H9 (cell line): ENCODE data around the gene HSD11B1. TPM values are rescaled to one million over a fixed set of nuclear protein-coding genes. Genes with fewer than 3 reads are reported as not detected.

Experiments used
- DNase-seq: peaks from one replicate; pipeline ENCODE4 v3.0.0-alpha.2; 2017
- H2AFZ ChIP-seq: one replicate; pipeline ENCODE4 v1.6.1; 2013; ENCODE audit warnings: mild to moderate bottlenecking, low read length, control low read depth, moderate library complexity
- H2AK5ac ChIP-seq: 2 replicates; pipeline ENCODE4 v1.6.1; 2013; ENCODE audit warnings: low read length, control low read depth, mixed read lengths; ENCODE audit not compliant: insufficient read length
- H2BK120ac ChIP-seq: one replicate; pipeline ENCODE4 v1.6.1; 2013; ENCODE audit warnings: low read depth, mild to moderate bottlenecking, low read length, control low read depth, inconsistent platforms; ENCODE audit not compliant: poor library complexity, severe bottlenecking
- H2BK12ac ChIP-seq: 2 replicates; pipeline ENCODE4 v1.6.1; 2013; ENCODE audit warnings: low read length, control low read depth, mixed read lengths, low read depth; ENCODE audit not compliant: insufficient read length
- H2BK15ac ChIP-seq: 2 replicates; pipeline ENCODE4 v1.6.1; 2013; ENCODE audit warnings: low read depth, low read length, control low read depth
- H2BK20ac ChIP-seq: one replicate; pipeline ENCODE4 v1.6.1; 2013; ENCODE audit warnings: low read depth, mild to moderate bottlenecking, low read length, control low read depth, inconsistent platforms; ENCODE audit not compliant: poor library complexity, severe bottlenecking
- H2BK5ac ChIP-seq: 2 replicates; pipeline ENCODE4 v1.6.1; 2013; ENCODE audit warnings: low read length, control low read depth, mixed read lengths; ENCODE audit not compliant: insufficient read length
- H3K14ac ChIP-seq: 2 replicates; pipeline ENCODE4 v1.6.1; 2013; ENCODE audit warnings: low read length, control low read depth; ENCODE audit not compliant: insufficient read depth
- H3K18ac ChIP-seq: 2 replicates; pipeline ENCODE4 v1.6.1; 2013; ENCODE audit warnings: low read depth, mild to moderate bottlenecking, mixed read lengths, low read length, control low read depth; ENCODE audit not compliant: insufficient read length
- H3K23ac ChIP-seq: 2 replicates; pipeline ENCODE4 v1.6.1; 2013; ENCODE audit warnings: low read length, control low read depth, mixed read lengths, low read depth; ENCODE audit not compliant: insufficient read length
- H3K23me2 ChIP-seq: 2 replicates; pipeline ENCODE4 v1.6.1; 2013; ENCODE audit warnings: low read depth, mild to moderate bottlenecking, mixed read lengths, low read length, control low read depth; ENCODE audit not compliant: insufficient read length, poor library complexity, severe bottlenecking
- H3K27ac ChIP-seq: 2 replicates; pipeline ENCODE4 v1.5.1; 2013; ENCODE audit warnings: low read length, control low read depth, mixed read lengths, low read depth; ENCODE audit not compliant: insufficient read length
- H3K27me3 ChIP-seq: 2 replicates; pipeline ENCODE4 v1.6.1; 2013; ENCODE audit warnings: low read length, control low read depth, inconsistent platforms; ENCODE audit not compliant: insufficient read depth
- H3K4ac ChIP-seq: 2 replicates; pipeline ENCODE4 v1.6.1; 2013; ENCODE audit warnings: low read depth, mild to moderate bottlenecking, control low read depth, inconsistent platforms, low read length, moderate library complexity
- H3K4me1 ChIP-seq: 2 replicates; pipeline ENCODE4 v1.6.1; 2013; ENCODE audit warnings: low read length, control low read depth, inconsistent platforms; ENCODE audit not compliant: insufficient read depth
- H3K4me2 ChIP-seq: 2 replicates; pipeline ENCODE4 v1.6.1; 2013; ENCODE audit warnings: low read length, control low read depth, mixed read lengths; ENCODE audit not compliant: insufficient read length, insufficient read depth
- H3K56ac ChIP-seq: 2 replicates; pipeline ENCODE4 v1.6.1; 2013; ENCODE audit warnings: low read depth, mild to moderate bottlenecking, mixed read lengths, low read length, control low read depth; ENCODE audit not compliant: insufficient read length
- H3K79me1 ChIP-seq: 2 replicates; pipeline ENCODE4 v1.6.1; 2013; ENCODE audit warnings: low read depth, mild to moderate bottlenecking, moderate library complexity, low read length, control low read depth, inconsistent platforms; ENCODE audit not compliant: insufficient read depth, poor library complexity, severe bottlenecking
- H3K79me2 ChIP-seq: 2 replicates; pipeline ENCODE4 v1.6.1; 2013; ENCODE audit warnings: low read length, control low read depth, inconsistent platforms; ENCODE audit not compliant: insufficient read depth
- H3K9ac ChIP-seq: 2 replicates; pipeline ENCODE4 v1.6.1; 2013; ENCODE audit warnings: low read length, control low read depth, mixed read lengths; ENCODE audit not compliant: insufficient read length; ENCODE audit errors: extremely low read depth
- H3K9me3 ChIP-seq: one replicate; pipeline ENCODE4 v1.6.1; 2013; ENCODE audit warnings: low read depth, low read length, inconsistent platforms; ENCODE audit not compliant: control insufficient read depth
- H3T11ph ChIP-seq: one replicate; pipeline ENCODE4 v1.6.1; 2013; ENCODE audit warnings: mild to moderate bottlenecking, low read length, control low read depth, inconsistent platforms
- H4K20me1 ChIP-seq: one replicate; pipeline ENCODE4 v1.6.1; 2013; ENCODE audit not compliant: control insufficient read depth, insufficient read length, insufficient read depth
- H4K5ac ChIP-seq: 2 replicates; pipeline ENCODE4 v1.6.1; 2013; ENCODE audit warnings: low read depth, mild to moderate bottlenecking, mixed read lengths, low read length, control low read depth; ENCODE audit not compliant: insufficient read length
- H4K8ac ChIP-seq: replicated peaks from 2 replicates; pipeline ENCODE4 v1.6.1; 2013; ENCODE audit warnings: low read length, control low read depth, mixed read lengths, low read depth; ENCODE audit not compliant: insufficient read length
- H4K91ac ChIP-seq: 2 replicates; pipeline ENCODE4 v1.6.1; 2013; ENCODE audit warnings: low read depth, mild to moderate bottlenecking, moderate library complexity, mixed read lengths, low read length, control low read depth; ENCODE audit not compliant: insufficient read length
- H3K27ac Mint-ChIP-seq, 3 experiments: 2 replicates in 2 of 3; 3 replicates in 1 of 3; pipeline ENCODE4 v1.8.0; 2020 to 2021; ENCODE audit warnings: mixed read lengths in 3 of 3, mild to moderate bottlenecking in 1 of 3, moderate library complexity in 1 of 3
- H3K27me3 Mint-ChIP-seq: 2 replicates; pipeline ENCODE4 v1.8.0; 2021; ENCODE audit warnings: low read depth, mild to moderate bottlenecking, moderate library complexity, mixed read lengths
- H3K36me3 Mint-ChIP-seq, 3 experiments: 2 replicates in 2 of 3; 3 replicates in 1 of 3; pipeline ENCODE4 v1.8.0; 2020 to 2021; ENCODE audit warnings: low read depth in 3 of 3, mixed read lengths in 3 of 3; ENCODE audit not compliant: insufficient read depth in 1 of 3
- H3K4me1 Mint-ChIP-seq, 2 experiments: 2 replicates each; pipeline ENCODE4 v1.8.0; 2020; ENCODE audit warnings: mixed read lengths in 2 of 2
- H3K4me3 Mint-ChIP-seq, 2 experiments: 2 replicates in 1 of 2; 3 replicates in 1 of 2; pipeline ENCODE4 v1.8.0; 2020 to 2021; ENCODE audit warnings: mild to moderate bottlenecking in 2 of 2, mixed read lengths in 2 of 2, moderate library complexity in 1 of 2
- H3K9me3 Mint-ChIP-seq, 2 experiments: 2 replicates in 1 of 2; 3 replicates in 1 of 2; pipeline ENCODE4 v1.8.0; 2020; ENCODE audit warnings: mild to moderate bottlenecking in 2 of 2, mixed read lengths in 2 of 2, moderate library complexity in 1 of 2
- CTCF ChIP-seq: fragments of 200-600 bp; sonication (generic); conservative IDR thresholded peaks from 3 replicates; pipeline ENCODE4 v1.8.0; 2021; ENCODE audit warnings: antibody characterized with exemption, mild to moderate bottlenecking
- WGBS: extraction: QIAGEN DNeasy Blood & Tissue Kit; methylation state at CpG from one replicate; pipeline ENCODE4 v1.1.7; 2013; ENCODE audit warnings: missing lambda C conversion rate, low lambda C conversion rate, mixed read lengths; ENCODE audit not compliant: insufficient read length; ENCODE audit errors: extremely low coverage; 5-methylcytosine and 5-hydroxymethylcytosine counted together
- total RNA-seq: library from RNA; stranded (reverse); gene quantifications from 2 replicates; pipeline ENCODE4 v1.2.1, GENCODE V29; 2021

The HSD11B1 gene
- total RNA-seq, 1 experiment from 2014 or later, result not detected

- Histone ChIP-seq H2BK12ac (no peak overlapping the region), H3K79me2 (no peaks in the 10 kb centered on the region), H2BK120ac (no peak overlapping the region), H2BK5ac (no peak overlapping the region), H3K4me1 (peaks cover 5% of the 10 kb centered on the region; the same call in 1 of the 2 replicates), H3K27ac (no peak overlapping the region), H4K8ac (no peak overlapping the region), H3K23ac (no peak overlapping the region), H3K14ac (no peak overlapping the region), H3K9ac (no peak overlapping the region), H2AK5ac (no peak overlapping the region), H3K4me2 (no peak overlapping the region), H3K9me3 (no peaks in the 10 kb centered on the region), H4K91ac (no peak overlapping the region), H3K18ac (no peak overlapping the region), H2BK20ac (no peak overlapping the region), H3K27me3 (peaks cover 34% of the 10 kb centered on the region), H3K23me2 (peaks cover 14% of the 10 kb centered on the region), H3K4ac (no peak overlapping the region), H4K20me1 (no peaks in the 10 kb centered on the region), H3K56ac (no peak overlapping the region), H3T11ph (no peak overlapping the region), H2AFZ (no peak overlapping the region), H3K79me1 (no peaks in the 10 kb centered on the region), H4K5ac (no peak overlapping the region), H2BK15ac (no peak overlapping the region)
- no peaks in the 10 kb centered on the region; a peak in 1 of 5 replicates for H3K9me3 Mint-ChIP-seq
- DNase-seq, result no peak
- WGBS, result no CpG with 5 or more reads among the region's 5 CpGs
- H3K27ac Mint-ChIP-seq, result no peak overlapping the region
- H3K4me1 Mint-ChIP-seq, result peaks cover 13 to 17% of the 10 kb centered on the region in 2 experiments
- no peak for TF ChIP-seq CTCF
- H3K36me3 Mint-ChIP-seq, result no peaks in the 10 kb centered on the region
- no peak overlapping the region for H3K4me3 Mint-ChIP-seq
- H3K27me3 Mint-ChIP-seq, result peaks cover 88% of the 10 kb centered on the region
These were observed 31.7 kb upstream of the HSD11B1 start for GRCh38 chr1:209672705-209673630.
